Astrocyte (in vitro differentiated cells and primary cell): Measurements from ENCODE around the gene PEX11G. TPM values are rescaled to one million over a fixed set of nuclear protein-coding genes. Genes with fewer than 3 reads are reported as not detected.

Source experiments
- DNase-seq: peaks from one replicate; pipeline ENCODE4 v3.0.0-alpha.2; 2010; ENCODE audit warnings: low read depth
- FAIRE-seq: peaks from 2 replicates; lab custom pipeline; 2011; peaks lifted over from hg19 to GRCh38; lab: Jason Lieb, UNC
- H2AFZ ChIP-seq: 2 replicates; pipeline ENCODE4 v1.6.0; 2012; ENCODE audit warnings: low read depth, low read length, inconsistent platforms
- H3K27ac ChIP-seq: 2 replicates; pipeline ENCODE4 v1.5.1; 2011; ENCODE audit warnings: low read depth, low read length, inconsistent platforms
- H3K27me3 ChIP-seq: 2 replicates; pipeline ENCODE4 v1.6.0; 2011; ENCODE audit warnings: low read length, inconsistent platforms; ENCODE audit not compliant: insufficient read depth
- H3K36me3 ChIP-seq: 2 replicates; pipeline ENCODE4 v1.5.1; 2011; ENCODE audit warnings: low read length, inconsistent platforms; ENCODE audit not compliant: insufficient read depth
- H3K4me1 ChIP-seq: 2 replicates; pipeline ENCODE4 v1.5.1; 2011; ENCODE audit warnings: low read length, inconsistent platforms; ENCODE audit not compliant: insufficient read depth
- H3K4me2 ChIP-seq: 2 replicates; pipeline ENCODE4 v1.6.0; 2012; ENCODE audit warnings: low read length, inconsistent platforms
- H3K4me3 ChIP-seq: 2 replicates; pipeline ENCODE4 v1.5.1; 2011; ENCODE audit warnings: low read depth, mild to moderate bottlenecking, low read length, inconsistent platforms; ENCODE audit not compliant: insufficient read depth
- H3K79me2 ChIP-seq: 2 replicates; pipeline ENCODE4 v1.6.0; 2012; ENCODE audit warnings: mild to moderate bottlenecking, low read length, inconsistent platforms; ENCODE audit not compliant: insufficient read depth
- H3K9ac ChIP-seq: 2 replicates; pipeline ENCODE4 v1.6.0; 2012; ENCODE audit warnings: mild to moderate bottlenecking, low read length, inconsistent platforms
- H3K9me3 ChIP-seq: 2 replicates; pipeline ENCODE4 v1.5.1; 2012; ENCODE audit warnings: low read depth, mild to moderate bottlenecking, low read length, inconsistent platforms; ENCODE audit not compliant: insufficient read depth
- H4K20me1 ChIP-seq: 2 replicates; pipeline ENCODE4 v1.6.0; 2012; ENCODE audit warnings: low read length, inconsistent platforms; ENCODE audit not compliant: insufficient read depth
- H3K27ac Mint-ChIP-seq: one replicate; pipeline ENCODE4 v1.8.0; 2021; ENCODE audit warnings: mild to moderate bottlenecking, mixed read lengths; ENCODE audit not compliant: unreplicated experiment
- H3K27me3 Mint-ChIP-seq: one replicate; pipeline ENCODE4 v1.8.0; 2021; ENCODE audit warnings: low read depth, mixed read lengths; ENCODE audit not compliant: unreplicated experiment
- H3K36me3 Mint-ChIP-seq: one replicate; pipeline ENCODE4 v1.8.0; 2021; ENCODE audit warnings: low read depth, mixed read lengths; ENCODE audit not compliant: unreplicated experiment
- H3K4me1 Mint-ChIP-seq: one replicate; pipeline ENCODE4 v1.8.0; 2021; ENCODE audit warnings: low read depth, mixed read lengths; ENCODE audit not compliant: unreplicated experiment
- H3K4me3 Mint-ChIP-seq: one replicate; pipeline ENCODE4 v1.8.0; 2021; ENCODE audit warnings: mild to moderate bottlenecking, moderate library complexity, mixed read lengths; ENCODE audit not compliant: unreplicated experiment
- H3K9me3 Mint-ChIP-seq: one replicate; pipeline ENCODE4 v1.8.0; 2021; ENCODE audit warnings: mild to moderate bottlenecking, mixed read lengths; ENCODE audit not compliant: unreplicated experiment
- EZH2 ChIP-seq: IDR thresholded peaks from 2 replicates; pipeline ENCODE4 v1.6.1; 2012; ENCODE audit warnings: mild to moderate bottlenecking, low read length, inconsistent platforms; ENCODE audit not compliant: insufficient read depth
- total RNA-seq: library from RNA; stranded (reverse); gene quantifications from 2 replicates; pipeline ENCODE4 v1.2.1, GENCODE V29; 2021
- TF ChIP-seq, protein P1 (sequence below): IDR thresholded peaks from 2 replicates; pipeline ENCODE4 v1.5.1; 2011; ENCODE audit warnings: low read depth, mild to moderate bottlenecking, inconsistent platforms, low read length, moderate library complexity; ENCODE audit not compliant: insufficient read depth

The PEX11G gene
- total RNA-seq, 1 donor from 2014 or later: 1.7 TPM

DNA sequence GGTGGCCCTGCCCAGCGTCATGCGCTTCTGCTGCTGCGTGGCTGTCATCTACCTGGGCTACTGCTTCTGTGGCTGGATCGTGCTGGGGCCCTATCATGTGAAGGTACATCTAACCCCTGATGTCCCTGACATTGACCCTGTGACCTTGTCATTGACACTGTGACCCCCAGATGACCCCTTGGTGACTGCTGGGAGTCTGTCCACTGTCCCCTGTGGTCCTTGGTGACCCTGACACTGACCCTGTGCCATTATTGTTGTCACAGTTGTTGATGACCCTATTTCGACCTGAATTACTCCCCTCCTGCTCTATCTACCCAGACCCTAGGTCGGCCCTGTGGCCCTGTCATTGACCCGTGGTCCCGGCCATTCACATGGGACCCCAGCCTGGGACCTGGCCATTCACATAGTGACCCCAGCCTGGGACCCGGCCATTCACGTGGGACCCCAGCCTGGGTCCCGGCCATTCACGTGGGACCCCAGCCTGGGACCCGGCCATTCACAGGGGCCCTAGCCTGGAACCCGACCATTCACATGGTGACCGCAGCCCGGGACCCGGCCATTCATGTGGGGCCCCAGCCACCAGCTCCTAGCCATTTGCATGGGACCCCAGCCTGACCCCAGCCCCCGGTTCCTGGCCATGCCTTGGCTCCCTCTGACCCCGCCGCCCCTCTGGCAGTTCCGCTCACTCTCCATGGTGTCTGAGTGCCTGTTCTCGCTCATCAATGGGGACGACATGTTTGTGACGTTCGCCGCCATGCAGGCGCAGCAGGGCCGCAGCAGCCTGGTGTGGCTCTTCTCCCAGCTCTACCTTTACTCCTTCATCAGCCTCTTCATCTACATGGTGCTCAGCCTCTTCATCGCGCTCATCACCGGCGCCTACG, 41.0 kb upstream of the PEX11G start:
- Histone ChIP-seq H3K27ac (no peak overlapping the region), H3K4me3 (no peak overlapping the region), H3K4me2 (no peak overlapping the region), H3K27me3 (no peaks in the 10 kb centered on the region), H4K20me1 (no peaks in the 10 kb centered on the region), H2AFZ (no peak overlapping the region), H3K9ac (no peak overlapping the region), H3K36me3 (peaks cover 4% of the 10 kb centered on the region), H3K4me1 (no peaks in the 10 kb centered on the region), H3K9me3 (no peaks in the 10 kb centered on the region), H3K79me2 (no peaks in the 10 kb centered on the region)
- H3K27me3 Mint-ChIP-seq: no peaks in the 10 kb centered on the region
- no peak overlapping the region for H3K4me3 Mint-ChIP-seq
- no peaks in the 10 kb centered on the region for H3K9me3 Mint-ChIP-seq
- FAIRE-seq: no peak
- no peak overlapping the region for H3K27ac Mint-ChIP-seq
- no peaks in the 10 kb centered on the region for H3K36me3 Mint-ChIP-seq
- peaks cover 4% of the 10 kb centered on the region for H3K4me1 Mint-ChIP-seq
- no peak for DNase-seq
- TF ChIP-seq, protein P1, sequence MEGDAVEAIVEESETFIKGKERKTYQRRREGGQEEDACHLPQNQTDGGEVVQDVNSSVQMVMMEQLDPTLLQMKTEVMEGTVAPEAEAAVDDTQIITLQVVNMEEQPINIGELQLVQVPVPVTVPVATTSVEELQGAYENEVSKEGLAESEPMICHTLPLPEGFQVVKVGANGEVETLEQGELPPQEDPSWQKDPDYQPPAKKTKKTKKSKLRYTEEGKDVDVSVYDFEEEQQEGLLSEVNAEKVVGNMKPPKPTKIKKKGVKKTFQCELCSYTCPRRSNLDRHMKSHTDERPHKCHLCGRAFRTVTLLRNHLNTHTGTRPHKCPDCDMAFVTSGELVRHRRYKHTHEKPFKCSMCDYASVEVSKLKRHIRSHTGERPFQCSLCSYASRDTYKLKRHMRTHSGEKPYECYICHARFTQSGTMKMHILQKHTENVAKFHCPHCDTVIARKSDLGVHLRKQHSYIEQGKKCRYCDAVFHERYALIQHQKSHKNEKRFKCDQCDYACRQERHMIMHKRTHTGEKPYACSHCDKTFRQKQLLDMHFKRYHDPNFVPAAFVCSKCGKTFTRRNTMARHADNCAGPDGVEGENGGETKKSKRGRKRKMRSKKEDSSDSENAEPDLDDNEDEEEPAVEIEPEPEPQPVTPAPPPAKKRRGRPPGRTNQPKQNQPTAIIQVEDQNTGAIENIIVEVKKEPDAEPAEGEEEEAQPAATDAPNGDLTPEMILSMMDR: no peak
- no peak for TF ChIP-seq EZH2

DNA sequence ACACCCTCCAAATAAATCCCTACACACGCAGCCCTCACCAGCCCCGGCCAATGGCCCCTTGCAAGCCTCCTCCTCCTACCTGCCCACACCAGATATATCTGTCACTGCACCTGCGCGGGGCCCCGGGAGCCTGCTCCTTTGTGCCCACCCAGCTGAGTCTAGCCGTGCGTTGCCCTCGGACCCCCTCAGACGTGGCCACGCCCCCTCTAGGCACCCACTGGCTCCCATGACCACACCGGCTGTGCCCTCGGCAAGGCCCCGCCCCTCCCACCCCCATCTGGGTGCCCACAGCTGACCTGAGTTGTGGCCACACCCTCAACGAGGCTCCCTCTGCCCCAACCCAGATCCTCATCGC, 40.4 kb upstream of the PEX11G start:
- Histone ChIP-seq H3K27me3 (no peaks in the 10 kb centered on the region), H2AFZ (no peak overlapping the region), H3K9me3 (no peaks in the 10 kb centered on the region), H3K4me2 (no peak overlapping the region), H3K79me2 (peaks cover 4% of the 10 kb centered on the region), H3K27ac (no peak overlapping the region), H3K36me3 (peaks cover 4% of the 10 kb centered on the region), H4K20me1 (no peaks in the 10 kb centered on the region), H3K9ac (no peak overlapping the region), H3K4me3 (no peak overlapping the region), H3K4me1 (no peaks in the 10 kb centered on the region)
- peaks cover 4% of the 10 kb centered on the region for H3K4me1 Mint-ChIP-seq
- FAIRE-seq (no peak), DNase-seq (no peak)
- TF ChIP-seq, protein P1: no peak
- no peak for TF ChIP-seq EZH2
- no peaks in the 10 kb centered on the region for H3K9me3 Mint-ChIP-seq
- H3K27ac Mint-ChIP-seq: no peak overlapping the region
- H3K4me3 Mint-ChIP-seq: no peak overlapping the region
- no peaks in the 10 kb centered on the region for H3K27me3 Mint-ChIP-seq
- no peaks in the 10 kb centered on the region for H3K36me3 Mint-ChIP-seq
